ENCODE measurements around the gene PRSS56.

PRSS56 gene

GRCh38 chr2:232519581-232520438 lies at the start of gene PRSS56:
Gene PRSS56 (plus strand): TSS chr2:232520388. CDS start chr2:232520599, 211 bp downstream.
- DNase-seq (ENCODE audit: low spot score) = no peak

DNA sequence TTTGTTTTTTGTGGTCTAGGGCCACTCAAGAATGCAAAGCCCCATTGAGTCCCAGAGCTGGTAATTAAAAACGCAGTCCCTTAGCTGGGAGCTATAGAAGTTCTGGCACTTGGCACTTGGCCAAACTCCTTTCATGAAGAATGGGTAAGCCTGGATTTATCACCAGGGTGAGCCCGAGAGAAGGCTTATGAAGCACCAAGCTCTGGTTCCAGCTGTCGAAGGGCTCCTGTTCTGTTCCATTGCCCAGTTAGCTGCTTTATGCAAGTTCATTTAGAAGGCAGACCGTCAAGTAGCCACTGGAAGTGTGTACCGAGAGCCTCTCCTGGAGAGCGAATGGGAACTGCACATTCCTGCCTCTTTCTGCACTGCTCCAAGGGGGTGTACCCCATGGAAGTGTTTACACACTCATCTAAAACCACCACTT lies 46.7 kb upstream of the PRSS56 start:
- peak; percentile 7 for DNase-seq (ENCODE audit: low spot score)

GRCh38 chr2:232476045-232476444 lies 44.1 kb upstream of the PRSS56 start:
- DNase-seq (ENCODE audit: low spot score) = no peak

- DNase-seq (ENCODE audit: low spot score) = no peak
Observed at GRCh38 chr2:232476791-232477190, 43.4 kb upstream of the PRSS56 start.

DNA sequence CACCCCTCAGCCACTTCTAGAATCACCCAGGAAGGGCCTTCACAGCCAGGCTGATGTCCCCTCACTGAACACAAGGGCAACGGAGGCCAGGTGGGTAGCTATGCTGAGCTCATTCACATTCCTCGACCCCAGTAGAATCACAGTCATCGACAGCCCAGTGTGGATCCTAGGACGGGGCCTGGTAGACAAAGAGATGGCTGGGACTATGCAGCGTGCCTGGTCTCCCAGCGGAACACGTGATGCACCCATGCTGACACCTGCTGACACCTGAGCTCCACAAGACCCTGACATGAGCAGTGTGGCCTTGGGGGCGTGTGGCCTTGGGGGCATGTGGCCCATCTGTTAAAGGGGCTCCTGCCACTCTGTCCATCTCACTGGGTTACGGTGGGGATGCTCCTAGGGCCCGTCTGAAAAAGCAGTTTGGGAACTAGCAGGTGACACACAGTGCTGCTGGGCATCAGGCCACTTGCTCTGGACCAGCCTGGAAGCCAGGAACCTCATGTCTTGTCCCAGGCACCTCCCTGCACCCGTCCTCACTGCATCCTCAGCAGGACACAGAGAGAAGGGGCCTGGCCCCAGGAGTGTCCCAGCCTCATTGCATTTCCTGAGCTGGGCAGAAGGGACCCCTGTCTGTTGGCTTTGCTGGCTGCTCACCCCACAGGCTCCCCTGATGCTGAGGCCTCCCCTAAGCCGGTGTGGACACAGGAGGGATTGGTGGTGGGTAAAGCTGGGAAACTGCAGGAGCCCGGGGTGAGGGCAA lies 42.3 kb upstream of the PRSS56 start:
- no peak for DNase-seq (ENCODE audit: low spot score)

DNA sequence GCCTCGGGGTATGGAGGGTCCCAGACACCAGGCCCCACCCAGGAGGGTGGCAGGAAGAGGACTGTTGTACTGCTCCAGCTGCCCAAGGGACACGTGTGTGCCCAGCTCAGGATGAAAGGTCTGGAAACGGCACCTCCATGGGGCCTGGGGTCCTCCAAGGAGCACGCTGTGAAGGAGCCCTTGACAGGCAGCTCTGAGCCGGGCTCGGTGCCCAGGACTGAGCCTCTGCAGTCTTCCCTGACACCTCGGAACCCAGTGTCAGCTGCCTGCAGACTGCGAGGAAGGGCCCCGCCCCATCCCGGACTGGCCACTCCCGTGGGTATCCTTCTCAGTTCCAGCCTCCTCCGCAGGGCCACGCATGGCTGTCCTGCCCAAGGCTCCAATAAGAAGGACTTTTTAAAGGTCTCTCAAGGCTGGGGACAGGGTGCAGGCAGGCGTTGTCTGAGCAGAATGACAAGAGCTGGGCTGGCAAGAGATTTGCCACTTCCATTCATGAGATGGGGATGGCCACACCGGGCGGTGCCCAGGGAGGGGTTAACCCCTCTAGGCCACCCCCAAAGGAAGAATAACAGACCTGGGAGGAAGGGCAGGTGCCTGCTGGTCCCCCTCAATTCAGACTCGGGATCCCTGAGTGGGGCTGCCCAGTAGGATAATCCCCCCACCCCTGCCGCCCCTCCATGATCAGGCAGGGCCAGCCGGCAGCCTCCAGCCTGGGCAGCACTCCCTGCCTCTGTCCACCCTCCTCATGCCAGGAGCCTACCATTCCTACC lies 41.4 kb upstream of the PRSS56 start:
- DNase-seq (ENCODE audit: low spot score) = no peak

GRCh38 chr2:232479341-232480200 lies 40.6 kb upstream of the PRSS56 start:
- no peak for DNase-seq (ENCODE audit: low spot score)

DNA sequence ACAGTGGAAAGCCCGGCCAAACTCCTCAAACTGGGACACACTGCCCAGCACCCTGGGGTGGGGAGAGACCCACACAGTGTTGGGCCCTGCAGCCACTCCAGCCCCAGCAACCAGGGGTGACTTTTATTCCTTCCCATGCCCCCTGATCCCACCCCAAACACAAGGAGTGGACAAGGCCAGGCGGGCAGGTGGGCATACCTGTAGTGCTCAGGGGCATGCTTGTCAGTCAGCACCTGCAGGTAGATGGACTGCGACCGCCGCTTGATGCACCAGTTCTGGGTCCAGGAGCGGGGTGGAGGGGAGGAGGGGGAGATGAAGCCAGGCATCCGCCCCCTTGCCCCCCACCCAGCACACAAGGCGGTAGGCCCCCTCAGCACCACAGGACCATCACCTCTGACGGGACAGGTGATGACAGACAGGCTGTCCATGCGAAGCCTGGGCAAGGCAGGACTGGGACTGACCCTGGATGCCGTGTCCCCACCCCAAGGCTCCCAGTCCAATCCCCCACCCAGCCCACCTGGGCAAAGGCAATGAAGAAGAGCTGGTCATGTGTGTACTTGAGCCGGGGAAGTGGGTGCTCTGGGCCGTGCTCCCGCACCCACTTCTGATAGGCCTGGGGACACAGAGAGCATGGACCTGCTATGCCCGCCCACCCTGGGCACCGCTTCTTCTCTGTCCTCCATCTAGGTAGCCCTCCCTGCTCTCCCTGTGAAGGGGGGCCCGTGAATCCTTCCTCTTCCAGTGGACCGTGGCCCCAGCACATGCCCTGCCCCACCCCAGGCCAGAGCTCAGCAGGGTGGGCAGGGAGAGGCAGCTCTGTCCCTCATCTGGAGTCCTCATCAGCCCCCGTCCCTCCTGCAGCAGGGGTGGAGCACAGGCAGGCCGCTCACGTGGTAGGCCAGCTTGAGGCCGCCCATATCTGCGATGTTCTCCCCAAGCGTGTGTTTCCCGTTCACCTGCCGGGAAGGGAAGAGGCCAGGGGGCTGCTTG lies 39.7 kb upstream of the PRSS56 start:
- no peak for DNase-seq (ENCODE audit: low spot score)

DNA sequence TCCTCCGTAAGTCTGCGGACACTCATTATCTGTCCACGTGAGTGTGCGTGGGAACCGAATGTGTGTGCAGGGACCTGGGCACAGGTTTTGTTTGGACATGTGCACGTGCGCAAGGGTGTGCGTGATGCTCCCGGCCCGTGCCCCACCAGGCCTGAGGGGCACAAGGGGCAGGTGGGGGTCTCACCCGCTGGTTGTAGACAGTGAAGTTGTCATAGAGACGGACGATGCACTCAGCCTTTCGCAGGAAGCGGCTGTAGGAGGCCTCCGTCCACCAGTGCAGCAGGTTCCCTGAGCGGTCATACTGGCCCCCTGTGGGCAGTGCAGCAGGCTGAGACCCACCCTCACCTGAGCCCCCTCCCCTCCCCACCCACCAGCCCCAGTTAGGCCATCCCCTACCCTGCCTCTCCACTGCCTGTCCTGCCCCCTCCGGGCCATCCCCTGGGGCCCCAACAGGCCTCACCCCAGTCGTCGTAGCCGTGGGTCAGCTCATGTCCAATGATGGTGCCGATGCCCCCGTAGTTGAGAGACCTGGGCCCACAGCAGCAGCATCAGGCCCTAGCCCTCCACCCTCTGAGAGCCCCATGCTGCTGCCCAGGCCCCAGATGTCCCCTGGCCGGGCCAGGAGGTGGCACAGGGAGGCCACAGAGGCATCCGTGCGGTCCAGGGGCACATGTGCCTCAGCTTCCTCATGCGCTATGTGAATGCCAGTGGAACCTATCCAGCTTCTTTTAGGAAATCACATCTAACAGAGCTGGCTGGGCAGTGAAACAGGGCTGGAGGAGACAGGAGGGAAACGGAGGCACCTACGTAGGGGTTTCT lies 38.7 kb upstream of the PRSS56 start:
- DNase-seq (ENCODE audit: low spot score) = no peak

DNA sequence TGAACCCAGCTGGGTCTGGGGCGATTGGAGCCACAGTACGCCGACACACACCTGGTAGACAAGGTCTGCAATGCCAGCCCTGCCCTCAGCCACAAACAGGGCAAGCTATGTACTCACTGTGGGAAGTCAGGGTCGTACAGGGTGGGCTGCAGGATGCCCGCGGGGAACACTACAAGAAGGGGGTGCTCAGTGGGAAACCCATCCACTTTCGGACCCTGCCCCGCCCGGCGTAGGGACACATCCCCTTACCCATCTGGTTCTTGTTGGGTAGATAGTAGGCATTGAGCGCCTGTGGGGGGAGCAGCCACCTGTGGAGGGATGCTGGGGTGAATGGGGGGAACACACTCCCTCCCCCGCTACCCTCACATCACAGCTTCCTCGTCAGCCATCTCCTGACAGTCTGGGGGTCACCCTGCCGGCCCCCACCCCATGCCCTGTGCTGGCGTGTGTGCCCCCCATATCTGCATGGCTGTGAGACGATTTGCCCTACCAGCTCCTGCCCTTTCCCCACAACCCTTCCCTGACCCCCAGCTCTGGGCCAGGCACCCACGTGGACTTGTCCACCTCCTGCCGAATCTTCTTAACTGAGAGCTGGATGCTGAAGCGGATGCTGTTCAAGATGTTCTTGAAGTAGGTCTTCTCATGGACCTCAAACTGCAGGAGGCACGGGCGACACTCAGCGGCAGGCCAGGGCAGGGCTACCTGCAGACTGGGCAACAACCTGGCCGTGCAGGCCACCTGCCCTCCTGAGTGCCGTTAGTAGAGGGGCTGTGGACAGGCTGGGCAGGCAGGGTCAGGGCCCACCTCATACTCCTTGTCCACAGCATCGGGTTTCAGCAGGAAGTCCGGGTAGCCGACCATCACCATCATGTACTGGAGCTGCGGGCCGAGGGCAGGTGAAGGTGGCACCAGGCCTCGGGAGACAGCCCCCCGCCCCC lies 37.6 kb upstream of the PRSS56 start:
- DNase-seq (ENCODE audit: low spot score) = no peak

DNA sequence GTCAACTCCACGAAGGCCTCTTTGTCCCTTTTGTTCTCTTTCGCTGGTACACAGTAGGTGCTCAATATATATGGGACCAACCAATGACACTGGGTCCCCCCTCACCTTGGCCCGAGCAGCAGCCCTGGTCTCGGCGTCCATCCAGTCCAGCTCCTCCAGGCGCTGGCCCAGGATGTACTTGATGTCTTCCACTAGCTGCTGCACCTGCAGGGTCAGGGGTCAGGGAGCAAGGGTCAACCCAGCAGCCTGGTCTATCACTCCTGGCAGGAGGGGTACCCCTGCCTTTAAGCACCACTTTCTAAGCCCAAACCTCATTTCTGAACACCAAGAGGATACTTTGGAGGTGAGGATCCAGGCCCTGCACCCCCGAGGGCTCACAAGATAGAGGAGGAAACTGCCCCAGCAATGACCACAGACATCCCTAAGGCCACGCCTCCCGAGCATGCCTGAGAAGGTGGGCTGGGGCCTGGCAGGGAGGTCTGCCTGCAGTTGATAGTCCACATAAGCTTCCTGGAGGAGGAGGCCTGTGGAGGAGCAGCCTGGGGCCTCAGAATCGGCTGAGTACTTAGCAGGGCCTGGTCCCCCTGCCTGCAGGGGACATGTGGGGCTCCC lies 36.8 kb upstream of the PRSS56 start:
- DNase-seq (ENCODE audit: low spot score) = no peak

- DNase-seq (ENCODE audit: low spot score) = no peak
Observed at GRCh38 chr2:232483923-232484627, 36.1 kb upstream of the PRSS56 start.

DNA sequence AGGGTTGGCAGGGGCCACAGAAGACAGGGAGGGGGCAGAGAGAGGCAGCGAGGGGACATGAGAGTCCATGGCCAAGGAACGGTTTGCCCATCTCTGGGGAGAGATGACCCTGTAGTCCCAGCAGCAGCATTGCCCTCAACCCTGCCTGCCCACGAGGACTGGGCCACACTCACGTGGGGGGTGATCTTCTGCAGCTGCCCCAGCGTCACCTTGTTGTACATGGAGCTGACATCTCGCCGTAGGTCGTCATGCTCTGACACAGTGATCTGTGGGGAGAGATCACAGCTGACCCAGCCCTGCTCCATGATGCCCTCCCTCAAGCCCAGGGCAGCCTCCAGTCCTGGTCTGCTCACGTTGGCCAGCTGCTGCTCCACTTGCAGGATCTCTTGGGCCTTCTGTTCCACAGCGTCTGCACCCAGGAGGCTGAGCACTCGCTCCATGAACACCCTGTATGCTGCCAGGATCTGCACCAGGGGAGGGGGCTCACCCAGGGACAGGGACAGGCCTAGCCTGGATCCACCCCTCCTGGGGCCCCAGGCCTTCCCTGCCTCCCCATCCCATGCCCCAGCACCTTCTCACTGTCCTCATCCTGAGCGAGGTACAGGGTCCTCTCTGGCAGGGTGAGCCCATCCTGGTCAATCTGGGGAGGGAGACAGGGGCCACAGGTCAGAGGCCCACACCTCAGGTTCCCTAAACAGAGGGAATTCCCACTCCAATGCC lies 35.4 kb upstream of the PRSS56 start:
- no peak for DNase-seq (ENCODE audit: low spot score)

GRCh38 chr2:232485348-232485756 lies 34.8 kb upstream of the PRSS56 start:
- no peak for DNase-seq (ENCODE audit: low spot score)

DNA sequence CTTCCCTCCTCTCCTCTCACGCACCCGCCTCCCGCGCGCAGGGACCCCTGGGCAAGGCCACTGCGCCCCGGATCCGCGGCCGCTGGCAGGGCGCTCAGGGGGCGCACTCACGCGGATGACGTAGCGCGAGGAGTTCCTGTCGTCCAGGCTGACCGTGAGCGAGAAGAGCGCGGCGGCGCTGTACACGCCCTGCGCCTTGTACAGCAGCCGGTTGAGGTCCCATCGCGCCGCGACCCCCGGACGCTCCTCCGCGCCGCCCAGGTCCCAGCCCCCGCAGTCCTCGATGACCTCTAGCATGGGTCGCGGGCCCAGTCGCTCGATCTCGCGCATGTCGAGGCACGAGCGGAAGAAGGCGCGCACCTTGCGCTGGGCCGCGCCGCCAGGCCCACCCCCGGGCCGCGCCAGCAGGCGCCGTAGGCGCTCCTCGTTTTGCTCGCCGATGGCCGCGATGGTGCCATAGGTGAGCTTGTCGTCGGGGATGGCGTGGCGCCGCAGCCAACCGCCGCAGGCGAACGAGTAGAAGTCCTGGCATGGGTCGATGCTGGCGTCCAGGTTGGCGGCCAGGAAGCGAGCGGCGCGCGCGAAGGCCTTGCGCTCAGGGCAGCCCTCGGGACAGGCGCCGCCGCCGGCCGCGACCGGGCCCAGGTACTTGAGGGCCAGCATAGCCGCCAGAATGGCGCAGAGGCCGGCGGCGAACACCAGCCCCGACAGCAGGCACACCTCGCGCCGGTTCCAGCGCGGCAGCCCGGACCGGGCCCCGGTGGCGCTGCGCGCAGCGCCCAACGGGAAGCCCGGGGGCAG lies 34.2 kb upstream of the PRSS56 start:
- no peak for DNase-seq (ENCODE audit: low spot score)

Measured in hematopoietic multipotent progenitor cell treated with erythropoietin and hydrocortisone succinate and interleukin-3 and kit ligand, for 17 days (in vitro differentiated cells).